ENCODE measurements around the gene NUDT2. TPM values are rescaled to one million over a fixed set of nuclear protein-coding genes. Genes with fewer than 3 reads are reported as not detected.

The NUDT2 gene
- total and polyA plus RNA-seq, 7 donors = 14.7 to 31.0 (median 19.6) TPM

GRCh38 chr9:34375901-34376595, 46.7 kb downstream of the NUDT2 start:
- TF ChIP-seq CTCF (IDR thresholded peaks at IDR 0.05) = peak; percentile 18
- 3 to 12% (median 7%) methylated on average over 16 to 22 of the region's 22 CpGs for WGBS, 3 donors
- ATAC-seq (peak; percentile 47 to 69 (median 64)), DNase-seq (peak; percentile 69 to 84)
- Histone ChIP-seq H3K27me3 (ENCODE audit: insufficient read depth in 3 of 3, low read length in 2 of 3) (no peaks in the 10 kb centered on the region), H3K27ac (peak overlapping the region; percentile 78), H3K4me1 (peaks cover 24% of the 10 kb centered on the region), H3K36me3 (ENCODE audit: insufficient read depth in 1 of 2, low read depth in 1 of 2) (peaks cover 0 to 15% of the 10 kb centered on the region in 2 donors), H3K4me3 (peak overlapping the region; percentile 71), H3K9me3 (no peaks in the 10 kb centered on the region)
- intact Hi-C loops (cut with DNase I) = loop anchor here (5.0 kb wide), 1 partner anchor 119 kb away; no protein-coding TSS in a partner anchor

GRCh38 chr9:34376596-34377403, 47.4 kb downstream of the NUDT2 start, which contains the start of gene MYORG:
Gene MYORG (minus strand): TSS chr9:34376898. CDS start chr9:34372943, 3,955 bp downstream.
- Histone ChIP-seq H3K4me3 (peak within 1 kb of the TSS; percentile 71), H3K9me3 (no peaks in the 10 kb centered on the region), H3K4me1 (peaks cover 29% of the 10 kb centered on the region), H3K36me3 (ENCODE audit: insufficient read depth in 1 of 2, low read depth in 1 of 2) (peaks cover 0 to 7% of the 10 kb centered on the region in 2 donors), H3K27ac (peak within 1 kb of the TSS; percentile 78), H3K27me3 (ENCODE audit: insufficient read depth in 3 of 3, low read length in 2 of 3) (no peaks in the 10 kb centered on the region)
- ATAC-seq (peak; percentile 82 to 88 (median 86)), DNase-seq (peak; percentile 94 to 98)
- no peak for TF ChIP-seq CTCF (IDR thresholded peaks at IDR 0.05)
- 0 to 1% (median 1%) methylated on average over 50 to 54 of the region's 54 CpGs for WGBS, 3 donors
- intact Hi-C loops (cut with DNase I) = loop anchor here (5.0 kb wide), 1 partner anchor 119 kb away; no protein-coding TSS in a partner anchor

- ATAC-seq (no peak), DNase-seq (peak; percentile 27 to 72)
- intact Hi-C loops (cut with DNase I) = loop anchor here (5.0 kb wide), 1 partner anchor 120 kb away; no protein-coding TSS in a partner anchor
- Histone ChIP-seq H3K36me3 (ENCODE audit: insufficient read depth in 1 of 2, low read depth in 1 of 2) (peaks cover 0 to 2% of the 10 kb centered on the region in 2 donors), H3K9me3 (no peaks in the 10 kb centered on the region), H3K27me3 (ENCODE audit: insufficient read depth in 3 of 3, low read length in 2 of 3) (no peaks in the 10 kb centered on the region), H3K4me3 (peak overlapping the region; percentile 71), H3K27ac (peak overlapping the region; percentile 78), H3K4me1 (peaks cover 29% of the 10 kb centered on the region)
- no peak for TF ChIP-seq CTCF (IDR thresholded peaks at IDR 0.05)
- WGBS, 3 donors = 3 to 13% (median 5%) methylated on average over 21 of the region's 21 CpGs
Measured at GRCh38 chr9:34377404-34377746, 48.0 kb downstream of the NUDT2 start.

GRCh38 chr9:34378376-34379060, 49.1 kb downstream of the NUDT2 start:
- peaks cover 29% of the 10 kb centered on the region for H3K4me1 ChIP-seq
- no peak overlapping the region for H3K27ac ChIP-seq
- no peaks in the 10 kb centered on the region for H3K9me3 ChIP-seq
- WGBS, 3 donors = 91 to 97% (median 95%) methylated on average over 3 of the region's 3 CpGs
- DNase-seq = no peak
- ATAC-seq = no peak
- H3K36me3 ChIP-seq (ENCODE audit: insufficient read depth in 1 of 2, low read depth in 1 of 2) = no peaks in the 10 kb centered on the region
- TF ChIP-seq CTCF (IDR thresholded peaks at IDR 0.05) = no peak
- no peaks in the 10 kb centered on the region for H3K27me3 ChIP-seq (ENCODE audit: insufficient read depth in 3 of 3, low read length in 2 of 3)
- intact Hi-C loops (cut with DNase I) = loop anchor here (1.0 to 5.0 kb wide), 2 partner anchors 46 to 121 kb away; no protein-coding TSS in a partner anchor
- H3K4me3 ChIP-seq = no peak overlapping the region

Measured in psoas muscle (tissue), 8 donors.